ENCODE results near the gene LAT.
A peak's percentile ranks its signal among the peaks of the same experiment; 100 is the strongest.
"Not testable (repeated sequence)": the region's sequence is repeated elsewhere in the genome, so short reads cannot be mapped to it uniquely, and the experiment has no call there.

Gene LAT

DNA sequence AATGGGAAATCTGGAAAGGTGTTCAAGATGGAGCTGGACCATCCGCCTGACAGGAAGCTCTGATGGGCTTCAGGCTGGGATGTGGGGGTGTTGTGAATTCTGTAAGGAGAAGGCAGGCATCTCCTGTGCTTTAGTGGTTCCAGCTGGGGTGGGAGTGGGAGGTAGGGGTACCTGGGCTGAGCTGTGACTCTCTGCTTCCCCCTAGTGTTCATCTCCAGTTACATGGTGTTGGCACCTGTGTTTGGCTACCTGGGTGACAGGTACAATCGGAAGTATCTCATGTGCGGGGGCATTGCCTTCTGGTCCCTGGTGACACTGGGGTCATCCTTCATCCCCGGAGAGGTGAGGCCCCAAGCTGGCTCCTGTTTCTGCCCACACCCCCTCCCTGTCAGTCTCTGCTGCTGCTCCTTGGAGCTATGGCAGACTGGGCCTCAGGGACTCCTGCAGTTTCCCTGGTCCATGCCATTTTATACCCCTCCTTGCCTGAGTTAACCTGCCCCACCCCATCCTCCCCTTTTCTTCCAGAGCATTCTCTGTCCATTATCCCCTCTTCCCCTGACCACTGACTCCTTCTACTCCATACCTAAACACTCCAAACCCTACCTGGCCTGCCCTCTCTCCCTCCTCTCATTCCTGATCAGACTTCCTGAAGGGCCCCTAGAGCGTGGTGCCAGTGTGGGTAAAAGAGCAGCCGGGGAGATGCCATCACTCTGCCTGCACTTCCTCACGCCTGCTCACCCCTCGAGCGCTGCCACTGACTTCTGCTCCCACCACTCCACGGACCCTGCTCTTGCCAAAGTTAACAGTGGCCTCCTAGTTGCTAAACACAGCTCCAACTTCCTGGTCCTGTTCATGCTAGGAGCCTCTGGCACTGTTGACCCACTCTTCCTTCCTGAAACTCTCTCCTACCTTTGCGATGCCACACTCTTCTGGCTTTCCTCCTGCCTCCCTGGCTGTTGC lies 6.9 kb upstream of the LAT start:
- no peak for DNase-seq

DNA sequence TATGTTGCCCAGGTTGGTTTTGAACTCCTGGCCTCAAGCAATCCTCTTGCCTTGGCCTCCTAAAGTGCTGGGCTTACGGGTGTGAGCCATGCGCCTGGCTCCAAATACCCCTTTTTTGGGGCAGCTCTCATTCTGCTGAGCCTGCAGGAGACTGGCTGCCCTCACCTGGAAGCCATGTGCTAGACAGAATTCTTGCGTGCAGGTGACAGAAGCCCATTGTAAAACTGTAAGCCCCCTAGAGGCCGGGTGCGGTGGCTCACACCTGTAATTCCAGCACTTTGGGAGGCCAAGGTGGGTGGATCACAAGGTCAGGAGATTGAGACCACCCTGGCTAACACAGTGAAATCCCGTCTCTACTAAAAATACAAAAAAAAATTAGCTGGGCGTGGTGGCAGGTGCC lies 4.5 kb upstream of the LAT start:
- not testable (repeated sequence) for DNase-seq

DNA sequence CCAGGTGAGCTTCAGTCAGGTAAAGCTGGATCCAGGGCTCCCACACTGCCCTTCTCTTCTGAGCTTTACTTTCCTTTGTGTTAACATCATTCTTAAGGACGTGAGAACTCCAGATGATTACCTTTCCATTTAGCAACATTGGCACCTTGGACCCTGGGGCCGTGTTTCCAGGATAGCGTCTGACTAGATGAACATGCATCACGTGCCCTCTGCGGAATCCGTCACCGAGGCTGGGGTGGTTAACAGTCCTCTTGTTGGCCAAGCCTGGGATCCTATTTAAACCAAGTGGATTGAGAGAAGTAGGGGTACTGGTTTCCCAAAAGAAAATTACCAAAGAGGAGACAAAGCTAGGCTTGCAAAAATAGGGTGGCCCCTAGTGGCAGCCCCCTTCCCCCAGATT lies 3.9 kb upstream of the LAT start:
- DNase-seq = no peak

DNA sequence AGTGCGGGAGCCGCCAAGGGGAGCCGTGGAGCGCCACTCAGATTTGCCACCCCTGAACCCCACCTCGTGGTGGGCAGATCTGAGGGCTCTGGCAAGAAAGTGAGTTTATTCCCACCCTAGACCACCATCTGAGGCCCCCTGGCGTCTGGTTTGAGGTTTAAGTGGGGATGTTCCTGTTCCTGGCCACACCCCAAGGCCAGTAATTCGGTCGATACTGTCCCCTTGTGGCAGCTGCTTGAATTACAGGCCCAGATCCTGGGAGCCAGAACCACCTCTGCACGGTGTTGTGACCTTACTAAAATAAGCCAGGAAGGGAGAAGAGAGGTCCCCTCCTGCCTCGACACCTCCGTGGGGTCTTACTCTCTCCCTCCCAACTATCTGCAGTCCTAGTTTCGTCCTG lies 3.3 kb upstream of the LAT start:
- DNase-seq = peak; percentile 3

DNA sequence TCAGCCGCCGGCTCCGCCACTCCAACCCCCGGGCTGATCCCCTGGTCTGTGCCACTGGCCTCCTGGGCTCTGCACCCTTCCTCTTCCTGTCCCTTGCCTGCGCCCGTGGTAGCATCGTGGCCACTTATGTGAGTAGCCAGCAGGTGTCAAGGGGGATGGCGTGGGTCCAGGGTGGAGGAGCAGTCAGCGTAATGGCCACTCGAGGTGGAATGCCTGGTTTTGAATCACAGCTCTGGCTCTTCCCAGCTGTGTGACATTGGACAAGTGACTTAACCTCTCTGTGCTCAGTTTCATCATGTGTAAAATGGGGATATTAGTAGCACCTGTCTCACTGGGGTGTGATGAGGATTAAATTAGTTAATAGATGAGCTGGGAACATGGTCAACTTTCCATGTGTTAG lies 2.4 kb upstream of the LAT start:
- DNase-seq = no peak

DNA sequence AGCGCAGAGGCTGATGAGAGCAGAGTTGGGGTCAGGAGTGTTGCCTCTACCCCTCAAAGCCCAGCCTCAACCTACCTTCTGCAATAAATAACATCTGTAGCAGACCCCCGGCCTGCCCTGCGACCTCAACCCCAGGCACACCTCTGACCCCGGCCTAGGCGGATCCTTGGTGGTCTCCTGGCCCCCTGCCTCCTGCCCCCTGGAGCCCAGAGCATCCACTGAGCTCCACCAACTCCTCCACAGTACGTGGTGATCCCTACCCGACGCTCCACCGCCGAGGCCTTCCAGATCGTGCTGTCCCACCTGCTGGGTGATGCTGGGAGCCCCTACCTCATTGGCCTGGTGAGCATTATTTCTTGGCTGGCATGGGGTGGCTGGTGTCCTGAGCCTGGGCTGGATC lies 1.9 kb upstream of the LAT start:
- no peak for DNase-seq

DNA sequence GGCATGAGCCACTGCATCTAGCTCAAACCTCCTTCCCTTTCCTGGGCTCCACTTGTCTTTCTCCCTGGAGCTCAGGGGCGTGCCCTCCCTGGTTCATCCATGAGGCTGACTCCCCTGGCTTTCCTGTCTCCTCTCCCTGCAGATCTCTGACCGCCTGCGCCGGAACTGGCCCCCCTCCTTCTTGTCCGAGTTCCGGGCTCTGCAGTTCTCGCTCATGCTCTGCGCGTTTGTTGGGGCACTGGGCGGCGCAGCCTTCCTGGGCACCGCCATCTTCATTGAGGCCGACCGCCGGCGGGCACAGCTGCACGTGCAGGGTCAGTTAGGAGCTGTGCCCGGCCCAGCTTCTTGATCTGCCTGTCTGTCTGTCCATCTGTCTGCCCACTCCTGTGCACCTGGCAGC lies 1.2 kb upstream of the LAT start:
- no peak for DNase-seq

DNA sequence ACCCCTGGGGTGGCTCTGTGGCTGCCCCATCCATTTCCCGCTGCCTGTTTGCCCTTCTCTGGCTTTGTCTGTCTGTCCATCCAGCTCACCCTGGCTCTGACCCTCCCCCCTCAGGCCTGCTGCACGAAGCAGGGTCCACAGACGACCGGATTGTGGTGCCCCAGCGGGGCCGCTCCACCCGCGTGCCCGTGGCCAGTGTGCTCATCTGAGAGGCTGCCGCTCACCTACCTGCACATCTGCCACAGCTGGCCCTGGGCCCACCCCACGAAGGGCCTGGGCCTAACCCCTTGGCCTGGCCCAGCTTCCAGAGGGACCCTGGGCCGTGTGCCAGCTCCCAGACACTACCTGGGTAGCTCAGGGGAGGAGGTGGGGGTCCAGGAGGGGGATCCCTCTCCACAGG lies 761 bp upstream of the LAT start:
- DNase-seq = no peak

DNA sequence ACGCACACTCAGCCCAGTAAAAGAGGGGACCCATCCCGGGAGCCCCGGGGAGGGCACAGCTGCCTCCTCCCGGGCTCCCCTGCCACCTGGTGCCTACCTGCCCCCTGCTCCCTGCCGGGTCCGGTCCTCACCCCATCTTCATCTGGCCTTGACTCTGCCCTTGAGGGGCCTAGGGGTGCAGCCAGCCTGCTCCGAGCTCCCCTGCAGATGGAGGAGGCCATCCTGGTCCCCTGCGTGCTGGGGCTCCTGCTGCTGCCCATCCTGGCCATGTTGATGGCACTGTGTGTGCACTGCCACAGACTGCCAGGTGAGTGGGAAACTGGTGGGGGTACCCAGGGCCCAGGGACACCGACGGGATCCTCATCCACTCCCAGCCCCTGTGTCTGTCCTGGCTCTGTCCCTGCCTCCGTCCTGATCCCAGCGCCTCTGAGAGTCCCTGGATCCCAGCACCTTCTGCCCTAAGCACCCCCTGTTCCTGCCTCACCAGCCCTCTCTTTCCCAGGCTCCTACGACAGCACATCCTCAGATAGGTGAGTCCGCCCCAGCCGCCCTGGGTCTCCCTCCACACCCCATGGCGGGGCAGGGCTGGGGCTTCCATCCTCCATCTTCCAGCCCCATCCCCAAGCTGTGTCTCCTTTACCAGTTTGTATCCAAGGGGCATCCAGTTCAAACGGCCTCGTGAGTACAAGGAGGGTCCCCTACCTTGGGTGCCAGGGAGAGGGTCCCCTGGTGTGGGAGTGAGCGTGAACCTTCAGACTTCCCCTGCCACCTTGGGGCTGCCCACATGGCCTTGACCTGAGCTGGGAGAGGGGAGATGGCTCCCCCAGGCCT lies 574 bp downstream of the LAT start:
- DNase-seq = no peak

DNA sequence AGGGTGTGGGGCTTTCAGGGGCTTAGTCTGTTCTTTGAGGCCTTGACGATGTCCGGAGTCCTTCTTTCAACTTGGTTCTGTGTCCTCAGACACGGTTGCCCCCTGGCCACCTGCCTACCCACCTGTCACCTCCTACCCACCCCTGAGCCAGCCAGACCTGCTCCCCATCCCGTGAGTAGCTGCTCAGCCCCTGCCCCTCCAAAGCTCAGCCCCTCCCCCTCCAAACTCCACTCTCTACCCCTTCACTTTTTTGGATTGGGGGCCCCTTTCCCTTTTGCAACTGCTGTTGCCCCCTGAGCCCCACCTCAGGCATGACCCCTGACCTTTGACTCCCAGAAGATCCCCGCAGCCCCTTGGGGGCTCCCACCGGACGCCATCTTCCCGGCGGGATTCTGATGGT lies 1.2 kb downstream of the LAT start:
- no peak for DNase-seq

DNA sequence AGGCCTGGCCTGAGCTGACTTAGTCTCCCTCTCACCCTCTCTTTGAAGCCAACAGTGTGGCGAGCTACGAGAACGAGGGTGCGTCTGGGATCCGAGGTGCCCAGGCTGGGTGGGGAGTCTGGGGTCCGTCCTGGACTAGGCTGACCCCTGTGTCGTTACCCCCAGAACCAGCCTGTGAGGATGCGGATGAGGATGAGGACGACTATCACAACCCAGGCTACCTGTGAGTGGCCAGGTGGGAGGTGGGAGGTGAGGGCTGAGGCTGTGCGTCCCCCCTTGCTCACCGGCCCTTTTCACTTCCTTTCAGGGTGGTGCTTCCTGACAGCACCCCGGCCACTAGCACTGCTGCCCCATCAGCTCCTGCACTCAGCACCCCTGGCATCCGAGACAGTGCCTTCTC lies 1.6 kb downstream of the LAT start:
- DNase-seq = no peak

DNA sequence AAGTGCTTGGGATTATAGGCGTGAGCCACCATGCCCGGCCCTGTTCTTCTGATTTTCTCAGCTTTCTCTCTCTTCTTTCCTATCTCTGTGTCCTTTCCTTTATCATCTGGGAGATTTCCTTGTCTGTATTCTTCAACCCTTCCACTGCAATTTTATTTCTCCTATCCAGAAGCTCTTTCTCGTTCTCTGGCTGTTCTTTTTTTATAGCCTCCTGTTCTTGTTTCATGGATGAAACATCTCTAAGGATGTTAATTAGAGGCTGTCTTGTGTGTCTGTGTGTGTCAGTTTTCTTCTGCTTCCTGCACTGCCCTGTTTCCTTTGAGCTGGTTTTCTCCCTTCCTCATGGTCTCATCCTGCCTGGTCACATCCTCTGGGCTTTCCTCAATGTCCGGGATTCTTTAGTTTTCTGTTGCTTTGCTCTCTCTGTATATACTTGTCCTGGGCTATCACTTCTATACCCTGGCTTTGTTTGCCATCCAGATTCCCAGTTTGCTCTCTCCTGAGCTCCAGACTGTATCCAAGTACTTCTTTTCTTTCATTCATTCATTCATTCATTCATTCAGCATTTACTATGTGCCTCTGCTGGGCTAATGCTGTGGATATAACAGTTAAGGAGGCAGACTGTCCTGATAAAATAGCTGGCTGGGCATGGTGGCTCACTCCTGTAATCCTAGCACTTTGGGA lies 2.5 kb downstream of the LAT start:
- no peak for DNase-seq

DNA sequence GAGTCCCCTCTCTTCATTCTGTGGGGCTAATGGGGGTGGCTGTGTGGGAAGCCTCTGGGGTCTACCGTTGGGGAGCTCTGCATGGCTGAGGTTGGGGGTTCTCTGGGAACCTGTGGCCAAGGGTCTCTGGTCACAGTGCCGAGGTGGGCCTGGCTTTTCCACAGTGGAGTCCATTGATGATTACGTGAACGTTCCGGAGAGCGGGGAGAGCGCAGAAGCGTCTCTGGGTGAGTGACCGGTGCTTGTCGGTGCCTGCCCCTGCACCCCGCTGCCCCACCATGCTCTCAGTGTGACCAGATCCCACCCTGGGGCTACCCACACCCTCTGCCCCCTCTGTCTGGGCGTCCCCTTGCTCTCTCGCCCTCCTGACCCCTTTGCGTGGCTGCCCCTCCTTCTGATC lies 4.5 kb downstream of the LAT start:
- no peak for DNase-seq

DNA sequence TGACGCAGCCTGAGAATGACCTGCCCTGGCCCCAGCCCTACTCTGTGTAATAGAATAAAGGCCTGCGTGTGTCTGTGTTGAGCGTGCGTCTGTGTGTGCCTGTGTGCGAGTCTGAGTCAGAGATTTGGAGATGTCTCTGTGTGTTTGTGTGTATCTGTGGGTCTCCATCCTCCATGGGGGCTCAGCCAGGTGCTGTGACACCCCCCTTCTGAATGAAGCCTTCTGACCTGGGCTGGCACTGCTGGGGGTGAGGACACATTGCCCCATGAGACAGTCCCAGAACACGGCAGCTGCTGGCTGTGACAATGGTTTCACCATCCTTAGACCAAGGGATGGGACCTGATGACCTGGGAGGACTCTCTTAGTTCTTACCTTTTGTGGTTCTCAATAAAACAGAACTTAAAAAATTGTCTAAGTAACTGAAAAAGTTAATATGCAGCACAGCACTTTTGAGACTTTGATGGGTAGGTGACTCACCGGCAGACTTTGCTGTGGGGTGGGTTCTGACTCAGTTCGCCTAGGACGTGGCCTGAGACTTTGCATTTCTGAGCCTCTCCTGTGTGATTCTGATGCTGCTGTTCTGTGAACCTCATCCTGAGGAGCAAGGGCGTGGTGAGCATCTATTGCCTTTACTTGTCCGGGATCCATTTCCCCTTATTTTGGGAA lies 5.7 kb downstream of the LAT start:
- DNase-seq = no peak

DNA sequence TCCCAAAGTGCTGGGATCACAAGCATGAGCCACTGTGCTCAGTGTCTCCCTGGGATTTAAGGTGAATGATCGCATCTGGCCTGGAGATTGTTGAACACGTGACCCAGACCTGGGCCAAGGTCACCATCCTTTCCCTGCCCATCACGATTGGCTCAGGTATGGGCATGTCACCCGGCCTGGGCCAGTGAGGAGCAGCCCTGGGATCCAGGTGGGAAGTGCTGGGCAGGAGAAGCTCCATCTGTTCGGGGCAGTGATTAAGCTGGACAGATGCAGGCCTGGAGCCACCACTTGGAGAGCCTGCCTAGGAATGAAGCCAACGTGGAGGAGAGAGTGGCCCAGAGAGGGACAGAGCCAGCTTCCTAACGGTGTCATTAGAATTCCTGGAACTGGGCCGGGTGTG lies 6.8 kb downstream of the LAT start:
- DNase-seq = no peak

DNA sequence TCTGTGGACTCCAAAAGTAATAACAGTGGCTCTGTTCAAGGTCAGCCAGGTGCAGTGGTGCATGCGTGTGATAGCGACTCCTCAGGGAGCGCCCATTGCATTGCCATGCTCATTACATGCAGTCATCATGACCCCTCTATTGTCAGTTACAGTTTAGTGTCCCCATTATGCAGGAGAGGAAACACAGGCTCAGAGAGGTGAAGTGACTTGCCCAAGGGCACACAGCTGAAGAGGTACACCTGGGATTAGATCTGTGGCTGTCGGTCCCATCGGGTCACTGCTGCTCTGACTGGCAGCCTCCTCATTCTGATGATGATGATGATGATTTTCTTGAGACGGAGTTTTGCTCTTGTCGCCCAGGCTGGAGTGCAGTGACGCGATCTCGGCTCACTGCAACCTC lies 7.6 kb downstream of the LAT start:
- no peak for DNase-seq

DNA sequence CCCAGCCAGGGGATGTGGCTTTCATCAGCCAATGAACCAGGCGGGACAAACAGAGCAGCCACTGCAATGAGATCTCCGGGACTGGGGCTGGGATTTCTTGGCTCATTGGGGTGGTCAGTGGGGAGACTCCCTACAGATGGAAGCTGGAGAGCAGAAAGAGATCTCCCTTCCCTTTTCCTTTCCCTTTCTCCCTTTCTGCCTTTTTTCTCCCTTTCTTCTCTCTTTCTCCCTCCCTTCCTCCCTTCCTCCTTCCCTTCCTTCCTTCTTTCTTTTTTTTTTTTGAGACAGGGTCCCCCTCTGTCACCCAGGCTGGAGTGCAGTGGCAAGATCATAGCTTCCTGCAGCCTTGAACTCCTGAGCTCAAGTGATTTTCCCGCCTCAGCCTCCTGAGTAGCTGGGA lies 14.0 kb downstream of the LAT start:
- DNase-seq = no peak

DNA sequence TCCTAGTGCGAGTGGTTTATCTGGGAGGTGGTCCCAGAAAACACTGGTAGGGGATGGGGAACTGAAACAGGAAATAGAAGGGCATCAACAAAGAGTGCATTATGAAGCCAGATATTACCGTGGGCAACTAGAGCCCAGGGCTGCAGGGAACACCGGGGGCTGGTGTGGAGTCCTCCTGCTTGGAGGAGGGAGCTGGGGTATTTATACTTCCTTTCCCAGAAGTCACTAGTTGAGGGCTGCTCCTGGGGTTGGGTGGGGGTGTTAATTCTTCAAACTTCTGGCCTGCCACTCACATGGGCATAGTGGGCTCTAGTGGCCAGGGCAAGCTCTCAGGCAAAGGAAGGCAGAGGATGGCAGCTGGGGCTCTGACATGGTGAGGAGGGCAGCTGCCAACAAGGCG lies 14.7 kb downstream of the LAT start:
- DNase-seq = no peak

DNA sequence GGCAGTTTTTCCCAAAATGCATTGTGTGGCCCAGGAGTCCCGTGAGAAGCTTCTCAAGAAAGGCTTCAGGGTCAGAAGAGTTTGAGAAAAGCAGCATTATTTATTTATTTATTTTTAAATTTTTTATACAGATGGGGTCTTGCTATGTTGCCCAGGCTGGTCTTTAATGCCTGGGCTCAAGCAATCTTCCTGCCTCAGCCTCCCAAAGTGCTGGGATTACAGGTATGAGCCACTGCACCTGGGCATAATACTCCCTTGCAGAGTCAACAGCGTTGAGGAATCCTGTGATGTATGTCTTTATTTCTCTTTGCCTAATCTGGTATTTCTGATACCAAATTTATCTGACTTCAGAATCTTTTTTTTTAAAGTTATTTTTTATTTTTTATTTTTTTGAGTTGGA lies 15.2 kb downstream of the LAT start:
- no peak for DNase-seq

DNA sequence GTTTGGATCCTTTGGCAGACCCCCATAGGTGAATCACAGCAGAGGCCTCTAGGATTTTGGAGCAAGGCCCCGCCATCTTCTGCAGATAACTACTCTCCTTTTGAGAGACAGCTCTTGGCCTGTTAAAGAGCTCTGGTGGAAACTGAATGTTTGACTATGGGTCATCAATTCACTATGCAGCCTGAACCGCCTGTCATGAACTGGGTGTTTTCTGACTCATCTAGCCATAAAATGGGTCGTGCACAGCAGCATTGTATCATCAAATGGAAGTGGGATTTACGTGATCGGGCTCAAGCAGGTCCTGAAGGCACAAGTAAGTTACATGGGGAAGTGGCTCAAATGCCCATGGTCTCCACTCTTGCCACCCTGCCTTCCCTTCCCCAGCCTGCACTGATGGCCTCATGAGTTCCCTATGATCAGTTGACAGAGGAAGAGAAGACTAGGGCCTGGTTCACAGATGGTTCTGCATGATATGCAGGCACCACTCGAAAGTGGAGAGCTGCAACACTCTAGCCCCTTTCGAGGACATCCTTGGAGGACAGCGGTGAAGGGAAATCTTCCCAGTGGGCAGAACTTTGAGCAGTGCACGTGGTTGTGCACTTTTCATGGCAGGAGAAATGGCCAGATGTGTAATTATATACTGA lies 19.8 kb downstream of the LAT start:
- DNase-seq = not testable (repeated sequence)

DNA sequence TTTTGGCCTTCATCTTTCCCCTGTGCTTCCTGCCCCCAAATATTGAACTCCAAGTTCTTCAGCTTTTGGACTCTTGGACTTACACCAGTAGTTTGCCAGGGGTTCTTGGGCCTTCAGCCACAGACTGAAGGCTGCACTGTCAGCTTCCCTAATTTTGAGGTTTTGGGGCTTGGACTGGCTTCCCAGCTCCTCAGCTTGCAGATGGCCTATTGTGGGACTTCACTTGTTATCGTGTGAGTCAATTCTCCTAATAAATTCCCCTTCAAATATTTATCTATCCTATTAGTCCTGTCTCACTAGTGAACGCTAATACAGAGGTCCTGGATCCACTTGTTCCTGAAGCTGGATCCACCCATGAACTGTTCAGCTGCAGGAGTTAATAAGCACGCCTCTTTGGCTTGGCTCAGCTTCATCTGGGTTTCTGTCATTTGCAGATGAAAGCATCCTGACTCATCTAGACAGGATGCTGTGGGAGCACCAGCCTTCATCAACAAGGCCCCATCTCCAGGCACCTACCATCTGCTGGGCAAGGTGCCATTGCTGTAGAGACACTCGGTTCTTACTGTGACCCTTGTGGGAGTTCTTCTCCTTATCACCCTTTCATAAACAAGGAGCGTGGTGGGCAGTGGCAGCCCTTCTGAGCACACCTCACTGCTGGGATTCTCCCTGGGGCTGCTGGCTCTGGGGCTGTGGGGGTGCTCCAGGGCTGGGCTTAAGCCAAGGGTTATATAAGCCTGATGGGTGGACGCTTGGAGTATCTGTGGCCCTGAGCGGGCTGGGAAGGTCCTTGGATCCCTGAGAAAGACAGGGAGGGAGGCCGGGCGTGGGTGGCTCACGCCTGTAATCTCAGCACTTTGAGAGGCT lies 23.1 kb downstream of the LAT start:
- DNase-seq = peak; percentile 30
